Left colon (tissue), 2 donors: ENCODE results near the gene PGGHG. TPM values are rescaled to one million over a fixed set of nuclear protein-coding genes. Genes with fewer than 3 reads are reported as not detected.
"Not testable (repeated sequence)": the region's sequence is repeated elsewhere in the genome, so short reads cannot be mapped to it uniquely, and the experiment has no call there.

Experiments used
- ATAC-seq: fragments of 200-7000 bp; cut with Tn5 transposase; one replicate; pipeline ENCODE4 v1.9.1; 2020; ENCODE audit warnings: mild to moderate bottlenecking, moderate library complexity
- DNase-seq, 2 donors: peaks; one replicate each; pipeline ENCODE4 v3.0.0-alpha.2; 2020
- intact Hi-C, 2 donors: fragments of 100-400 bp; cut with DNase I in 1 of 2; cut with micrococcal nuclease in 1 of 2; formaldehyde crosslinking; loops; one replicate each; pipeline versions ENCODE4 v1.11.2 to v1.14.0; 2022; cut with DNase I, micrococcal nuclease
- total RNA-seq, 2 donors: library from RNA; stranded (reverse); fragmentation: NEBNext Ultra II Directional; extraction: Animal tissue kit (Norgen Biotek cat#: 25700); gene quantifications; one replicate each; pipeline ENCODE4 v1.2.1, GENCODE V29; 2021
- donor health status: DM: no; HTN: no; CAD: no.
- donor health status: DM: yes; HTN: yes; CAD: no.

PGGHG gene
- total RNA-seq, 2 donors from 2014 or later: 18.8 to 20.6 TPM

GRCh38 chr11:306645-307371 lies 17.9 kb downstream of the PGGHG start:
- ATAC-seq (no peak), DNase-seq (no peak)
- intact Hi-C loops: loop anchor here in 1 of 2 donors (10.0 kb wide), 1 partner anchor 48 kb away; no protein-coding TSS in a partner anchor

GRCh38 chr11:307766-308708 lies 19.1 kb downstream of the PGGHG start, which contains the start of gene IFITM2:
Gene IFITM2, plus strand, starts transcription at chr11:307816. Its CDS starts 377 bp downstream, at chr11:308193.
- ATAC-seq (peak; percentile 49), DNase-seq (peak; percentile 55 to 75)
- intact Hi-C loops: loop anchor here in 1 of 2 donors (10.0 kb wide), 1 partner anchor 47 kb away; no protein-coding TSS in a partner anchor

- DNase-seq, ATAC-seq: not testable (repeated sequence)
- intact Hi-C loops: loop anchor here in 1 of 2 donors (10.0 kb wide), 1 partner anchor 46 kb away; no protein-coding TSS in a partner anchor
Observed at GRCh38 chr11:308740-309665, 20.1 kb downstream of the PGGHG start.

- not testable (repeated sequence) for DNase-seq
- peak; percentile 2 for ATAC-seq
- intact Hi-C loops: loop anchor here in 1 of 2 donors (10.0 kb wide), 1 partner anchor 45 kb away; no protein-coding TSS in a partner anchor
Observed at GRCh38 chr11:309979-310572, 21.1 kb downstream of the PGGHG start.

- DNase-seq, intact Hi-C loops: not testable (repeated sequence)
- peak; percentile 36 for ATAC-seq
Observed at GRCh38 chr11:311013-311748, 22.3 kb downstream of the PGGHG start.

GRCh38 chr11:312092-312816 lies 23.3 kb downstream of the PGGHG start:
- no peak for DNase-seq
- ATAC-seq: no peak
- intact Hi-C loops: no loop called here

GRCh38 chr11:313304-313786 lies 24.4 kb downstream of the PGGHG start:
- intact Hi-C loops: no loop called here
- DNase-seq (no peak), ATAC-seq (no peak)

GRCh38 chr11:313787-314553 lies 25.0 kb downstream of the PGGHG start, which contains the start of gene IFITM1:
Gene IFITM1, plus strand, starts transcription at chr11:314040. Its CDS starts 131 bp downstream, at chr11:314171.
- peak; percentile 66 for ATAC-seq
- intact Hi-C loops: no loop called here
- DNase-seq: peak; percentile 55 to 57

GRCh38 chr11:314554-314875 lies 25.6 kb downstream of the PGGHG start:
- DNase-seq, intact Hi-C loops: not testable (repeated sequence)
- ATAC-seq: peak; percentile 62

- no peak for ATAC-seq
- DNase-seq: peak in 1 of 2 donors; percentile 32
- intact Hi-C loops: no loop called here
Observed at GRCh38 chr11:315051-315481, 26.1 kb downstream of the PGGHG start.

GRCh38 chr11:315516-315994 lies 26.6 kb downstream of the PGGHG start:
- intact Hi-C loops: no loop called here
- peak in 1 of 2 donors; percentile 32 for DNase-seq
- no peak for ATAC-seq

GRCh38 chr11:316031-316701 lies 27.2 kb downstream of the PGGHG start:
- intact Hi-C loops: no loop called here
- ATAC-seq (no peak), DNase-seq (peak; percentile 37 to 47)

- ATAC-seq (no peak), DNase-seq (no peak)
- intact Hi-C loops: no loop called here
Observed at GRCh38 chr11:316891-317301, 28.0 kb downstream of the PGGHG start.

GRCh38 chr11:317668-318404 lies 28.9 kb downstream of the PGGHG start:
- ATAC-seq, intact Hi-C loops: not testable (repeated sequence)
- DNase-seq: peak in 1 of 2 donors; percentile 20
